Adrenal gland (tissue), 12 donors: ENCODE results near the gene RPUSD3. TPM values are rescaled to one million over a fixed set of nuclear protein-coding genes. Genes with fewer than 3 reads are reported as not detected.
A peak's percentile ranks its signal among the peaks of the same experiment; 100 is the strongest.

Experiments
- DNase-seq, 7 donors: peaks; one replicate each; pipeline ENCODE4 v3.0.0-alpha.2; 2019 to 2020
- H3K27ac ChIP-seq, 5 donors: fragments of 200-600 bp; sonication (generic) in 4 of 5; 1 replicate in 3 of 5; 2 replicates in 2 of 5; pipeline versions ENCODE4 v1.5.1 to v1.8.0; 2016 to 2020; ENCODE audit warnings: mild to moderate bottlenecking in 1 of 5
- H3K27me3 ChIP-seq: fragments of 200-600 bp; 2 replicates; pipeline ENCODE4 v1.8.0; 2021
- H3K36me3 ChIP-seq, 2 donors: fragments of 200-600 bp; replicated peaks in 1 of 2; 1 replicate in 1 of 2; 2 replicates in 1 of 2; pipeline versions ENCODE4 v1.5.1 to v1.8.0; 2018 to 2022
- H3K4me1 ChIP-seq, 2 donors: fragments of 200-600 bp; replicated peaks in 1 of 2; 1 replicate in 1 of 2; 2 replicates in 1 of 2; pipeline versions ENCODE4 v1.5.1 to v1.8.0; 2018 to 2021
- H3K4me3 ChIP-seq, 4 donors: fragments of 200-600 bp; sonication (generic) in 3 of 4; one replicate each; pipeline ENCODE4 v1.5.1; 2016 to 2018
- H3K9me3 ChIP-seq, 3 donors: fragments of 200-600 bp; sonication (generic) in 1 of 3; replicated peaks in 1 of 3; 1 replicate in 2 of 3; 2 replicates in 1 of 3; pipeline versions ENCODE4 v1.5.1 to v1.8.0; 2016 to 2021
- CTCF ChIP-seq, 6 experiments: fragments of 450-650 bp in 4 of 6; fragments of 200-600 bp in 2 of 6; sonication (generic) in 1 of 6; IDR thresholded peaks; 1 replicate in 5 of 6; 2 replicates in 1 of 6; pipeline versions ENCODE4 v1.5.1 to v1.8.0; 2016 to 2021; ENCODE audit warnings: antibody characterized with exemption in 6 of 6, mild to moderate bottlenecking in 2 of 6, moderate library complexity in 1 of 6
- POLR2A ChIP-seq, 2 donors: fragments of 450-650 bp; IDR thresholded peaks; one replicate each; pipeline ENCODE4 v1.6.1; 2017; ENCODE audit warnings: antibody characterized with exemption in 2 of 2, mild to moderate bottlenecking in 2 of 2, moderate library complexity in 1 of 2
- WGBS, 4 donors: extraction: QIAGEN DNeasy Blood & Tissue Kit in 2 of 4; methylation state at CpG; one replicate each; pipeline versions ENCODE4 v1.1.5 to v1.1.7; 2013 to 2017; 5-methylcytosine and 5-hydroxymethylcytosine counted together
- intact Hi-C, 2 donors: fragments of 100-400 bp; cut with DNase I; formaldehyde crosslinking; loops; one replicate each; pipeline versions ENCODE4 v1.14.1 to v1.15.0; 2022 to 2023
- polyA plus RNA-seq, 3 donors: library from polyadenylated mRNA; stranded (reverse); fragments of 200-250 nt in 2 of 3; fragments of 350-450 nt in 1 of 3; fragmentation: Illumina TruSeq in 1 of 3; extraction: RNeasy Lipid Tissue Mini Kit (QIAGEN cat#74804) in 1 of 3; gene quantifications; one replicate each; pipeline ENCODE4 v1.2.3, GENCODE V29; 2013 to 2014
- total RNA-seq, 9 donors: library from RNA; depleted of rRNA in 4 of 9; stranded (reverse); fragments of >200 nt in 4 of 9; fragments of 120-200 nt in 1 of 9; fragmentation: NEBNext Ultra II Directional in 1 of 9; extraction: Animal tissue kit (Norgen Biotek cat#: 25700) in 1 of 9; gene quantifications; one replicate each; pipeline versions ENCODE4 v1.1.0 to v1.2.4, GENCODE V29; 2013 to 2023
- donor health status: healthy with polysubstance abuse.
- donor health status: Bipolar disorder and iron deficiency.
- donor health status: DM: yes; HTN: yes; CAD: no.
- donor health status: DM: no; HTN: no; CAD: no.
- donor health status: DM: no; HTN: no; CAD: no.
- donor health status: DM: yes; HTN: yes; CAD: no.

Gene RPUSD3
- total and polyA plus RNA-seq, 12 donors = 21.5 to 116 (median 48.3) TPM

GRCh38 chr3:9809615-9810432, 34.0 kb downstream of the RPUSD3 start, which contains the start of gene TTLL3:
Gene TTLL3, plus strand, starts transcription at chr3:9810262. Its CDS starts 400 bp downstream, at chr3:9810662.
- Histone ChIP-seq H3K4me3 (peak within 1 kb of the TSS; percentile 5 to 68 (median 52)), H3K36me3 (peaks cover 0 to 32% of the 10 kb centered on the region in 2 donors), H3K27ac (peak within 1 kb of the TSS; percentile 11 to 93 (median 88)), H3K4me1 (peaks cover 0 to 15% of the 10 kb centered on the region in 2 donors), H3K27me3 (no peaks in the 10 kb centered on the region), H3K9me3 (no peaks in the 10 kb centered on the region)
- peak; percentile 68 to 87 (median 78) for DNase-seq
- intact Hi-C loops = loop anchor here in 1 of 2 donors (10.0 kb wide), 1 partner anchor 55 kb away; no protein-coding TSS in a partner anchor
- peak in 1 of 6 experiments; percentile 13 for TF ChIP-seq CTCF (IDR thresholded peaks at IDR 0.05)
- peak in 1 of 2 donors; percentile 73 for TF ChIP-seq POLR2A (IDR thresholded peaks at IDR 0.05)
- 1 to 6% (median 3%) methylated on average over 4 to 76 of the region's 76 CpGs for WGBS, 4 donors

GRCh38 chr3:9809239-9809614, 34.6 kb downstream of the RPUSD3 start:
- H3K27me3 ChIP-seq = no peaks in the 10 kb centered on the region
- WGBS, 4 donors = 86 to 89% (median 88%) methylated on average over 4 of the region's 4 CpGs
- intact Hi-C loops = loop anchor here in 1 of 2 donors (10.0 kb wide), 1 partner anchor 54 kb away; no protein-coding TSS in a partner anchor
- H3K9me3 ChIP-seq = no peaks in the 10 kb centered on the region
- TF ChIP-seq POLR2A (IDR thresholded peaks at IDR 0.05) (no peak), CTCF (IDR thresholded peaks at IDR 0.05) (no peak)
- H3K4me3 ChIP-seq = peak overlapping the region in 2 of 4 donors; percentile 52 to 68
- H3K36me3 ChIP-seq = peaks cover 0 to 38% of the 10 kb centered on the region in 2 donors
- peaks cover 0 to 15% of the 10 kb centered on the region in 2 donors for H3K4me1 ChIP-seq
- peak overlapping the region; percentile 11 to 93 (median 88) for H3K27ac ChIP-seq
- no peak for DNase-seq

GRCh38 chr3:9808345-9809037, 35.3 kb downstream of the RPUSD3 start:
- no peaks in the 10 kb centered on the region for H3K27me3 ChIP-seq
- H3K9me3 ChIP-seq = no peaks in the 10 kb centered on the region
- peaks cover 0 to 41% of the 10 kb centered on the region in 2 donors for H3K36me3 ChIP-seq
- DNase-seq = no peak
- no peak overlapping the region for H3K4me3 ChIP-seq
- peak in 2 of 6 experiments; percentile 4 to 13 for TF ChIP-seq CTCF (IDR thresholded peaks at IDR 0.05)
- no peak for TF ChIP-seq POLR2A (IDR thresholded peaks at IDR 0.05)
- H3K4me1 ChIP-seq = peaks cover 0 to 15% of the 10 kb centered on the region in 2 donors
- peak overlapping the region in 3 of 5 donors; percentile 87 to 93 (median 89) for H3K27ac ChIP-seq
- intact Hi-C loops = loop anchor here in 1 of 2 donors (10.0 kb wide), 1 partner anchor 54 kb away; no protein-coding TSS in a partner anchor
- 68 to 90% (median 81%) methylated on average over 5 to 7 of the region's 7 CpGs for WGBS, 4 donors

- DNase-seq = no peak
- intact Hi-C loops = loop anchor here in 1 of 2 donors (10.0 kb wide), 1 partner anchor 53 kb away; no protein-coding TSS in a partner anchor
- H3K27me3 ChIP-seq = no peaks in the 10 kb centered on the region
- peaks cover 0 to 15% of the 10 kb centered on the region in 2 donors for H3K4me1 ChIP-seq
- WGBS, 4 donors = 84 to 100% (median 93%) methylated on average over 1 to 2 of the region's 2 CpGs
- no peak overlapping the region for H3K4me3 ChIP-seq
- no peaks in the 10 kb centered on the region for H3K9me3 ChIP-seq
- peaks cover 0 to 46% of the 10 kb centered on the region in 2 donors for H3K36me3 ChIP-seq
- H3K27ac ChIP-seq = no peak overlapping the region
- TF ChIP-seq POLR2A (IDR thresholded peaks at IDR 0.05) (no peak), CTCF (IDR thresholded peaks at IDR 0.05) (no peak)
Measured at GRCh38 chr3:9807981-9808344, 35.8 kb downstream of the RPUSD3 start.
